ENCODE data around the gene KLF3. TPM values are rescaled to one million over a fixed set of nuclear protein-coding genes. Genes with fewer than 3 reads are reported as not detected.

Gene KLF3
- total and polyA plus RNA-seq, 2 of the 8 experiments (the other 6 are each of a cell fraction or from before 2014, with no cell fraction given) = 8.0 to 14.9 TPM

DNA sequence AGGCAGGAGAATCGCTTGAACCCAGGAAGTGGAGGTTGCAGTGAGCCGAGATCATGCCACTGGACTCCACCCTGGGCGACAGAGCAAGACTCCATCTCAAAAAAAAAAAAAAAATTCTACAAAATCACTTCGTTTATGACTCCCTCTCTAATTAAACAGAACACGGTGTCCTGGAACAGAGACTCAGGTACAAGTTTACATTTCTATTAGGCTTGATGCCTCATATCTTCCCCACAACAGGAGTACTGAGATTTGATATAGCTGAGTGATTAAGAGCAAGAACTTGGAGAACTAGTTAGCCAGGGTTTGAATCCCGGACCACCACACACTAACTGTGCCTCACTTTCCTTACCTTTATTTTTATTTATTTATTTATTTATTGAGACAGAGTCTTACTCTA, 42.2 kb upstream of the KLF3 start:
- no peak overlapping the region for H4K91ac ChIP-seq (replicated peaks; ENCODE audit: insufficient read length, low read length)
- H2AK5ac ChIP-seq (ENCODE audit: low read depth, low read length) = no peak overlapping the region
- WGBS, 2 experiments (ENCODE audit: extremely low coverage in 1 of 2, insufficient coverage in 1 of 2, insufficient read length in 1 of 2, insufficient replicate concordance in 2 of 2, low coverage in 1 of 2, low lambda C conversion rate in 2 of 2, missing lambda C conversion rate in 1 of 2) = 84% methylated on average over 3 of the region's 6 CpGs; no CpG with 5 or more reads in 1 of the 2 experiments
- H3K4me2 ChIP-seq (ENCODE audit: insufficient read depth in 1 of 2, low read depth in 2 of 2, low read length in 2 of 2) = no peak overlapping the region
- H2AFZ ChIP-seq (ENCODE audit: low read length) = no peak overlapping the region
- DNase-seq (ENCODE audit: low read depth in 1 of 2, low spot score in 2 of 2) (peak in 1 of 2 experiments; percentile 8), FAIRE-seq (no peak)
- H2BK120ac ChIP-seq (replicated peaks; ENCODE audit: low read depth, low read length) = no peak overlapping the region
- no peak overlapping the region for H3K56ac ChIP-seq (replicated peaks; ENCODE audit: insufficient read length, low read depth, low read length)
- no peak overlapping the region for H4K5ac ChIP-seq (ENCODE audit: insufficient read length, low read depth, low read length)
- CTCF ChIA-PET (ENCODE audit: partially characterized antibody) = interaction anchor here (0.7 kb wide), 1 partner anchor 401 kb away, joined by 3 read pairs; no protein-coding TSS in a partner anchor
- H3K23me2 ChIP-seq (ENCODE audit: low read depth, low read length) = no peaks in the 10 kb centered on the region
- no peaks in the 10 kb centered on the region; a peak in 1 of 8 replicates for H3K36me3 ChIP-seq (ENCODE audit: control insufficient read depth in 2 of 4, insufficient read depth in 4 of 4, low read length in 3 of 4)
- H2BK12ac ChIP-seq (ENCODE audit: low read depth, low read length) = no peak overlapping the region
- no peak overlapping the region for H3K27ac ChIP-seq (ENCODE audit: low read depth, low read length)
- no peak overlapping the region for H3K14ac ChIP-seq (ENCODE audit: insufficient read length)
- H4K20me1 ChIP-seq (replicated peaks in 1 of 2; ENCODE audit: control insufficient read depth in 1 of 2, insufficient read depth in 2 of 2, low read length in 2 of 2) = no peaks in the 10 kb centered on the region
- no peak overlapping the region for H2BK5ac ChIP-seq (ENCODE audit: low read depth, low read length)
- no peak overlapping the region for H3K4ac ChIP-seq (replicated peaks; ENCODE audit: insufficient read length, low read depth, low read length)
- H3K9me3 ChIP-seq (ENCODE audit: insufficient read depth in 2 of 2, low read depth in 1 of 2, low read length in 1 of 2) = peaks cover 0 to 4% of the 10 kb centered on the region in 2 experiments; a peak in 1 of 4 replicates
- H2BK15ac ChIP-seq (ENCODE audit: low read length) = no peak overlapping the region
- no peaks in the 10 kb centered on the region for H3K4me1 ChIP-seq (replicated peaks in 1 of 4; ENCODE audit: control insufficient read depth in 3 of 4, insufficient read depth in 4 of 4, low read length in 3 of 4)
- no peaks in the 10 kb centered on the region for H3K79me2 ChIP-seq (ENCODE audit: control insufficient read depth in 1 of 2, insufficient read depth in 2 of 2, low read length in 2 of 2)
- POLR2A ChIA-PET (ENCODE audit: partially characterized antibody) = no interaction called here
- H3K23ac ChIP-seq (ENCODE audit: insufficient read length) = no peak overlapping the region
- H4K8ac ChIP-seq (ENCODE audit: extremely low read depth, insufficient read depth, low read length) = no peak overlapping the region
- H2BK20ac ChIP-seq (ENCODE audit: low read length) = no peak overlapping the region
- H3K18ac ChIP-seq (ENCODE audit: extremely low read depth, low read length) = no peak overlapping the region
- H3K9ac ChIP-seq (replicated peaks in 1 of 4; ENCODE audit: extremely low read depth in 1 of 4, low read depth in 3 of 4, low read length in 3 of 4) = no peak overlapping the region
- no peaks in the 10 kb centered on the region for H3K79me1 ChIP-seq (ENCODE audit: low read depth, low read length)
- H3K27me3 ChIP-seq (replicated peaks in 1 of 4; ENCODE audit: control insufficient read depth in 3 of 4, extremely low read depth in 1 of 4, insufficient read depth in 3 of 4, low read length in 3 of 4) = no peaks in the 10 kb centered on the region
- H3K4me3 ChIP-seq (ENCODE audit: extremely low read depth in 1 of 4, insufficient read depth in 2 of 4, low read depth in 3 of 4, low read length in 4 of 4) = no peak overlapping the region
- TF ChIP-seq, protein P1, sequence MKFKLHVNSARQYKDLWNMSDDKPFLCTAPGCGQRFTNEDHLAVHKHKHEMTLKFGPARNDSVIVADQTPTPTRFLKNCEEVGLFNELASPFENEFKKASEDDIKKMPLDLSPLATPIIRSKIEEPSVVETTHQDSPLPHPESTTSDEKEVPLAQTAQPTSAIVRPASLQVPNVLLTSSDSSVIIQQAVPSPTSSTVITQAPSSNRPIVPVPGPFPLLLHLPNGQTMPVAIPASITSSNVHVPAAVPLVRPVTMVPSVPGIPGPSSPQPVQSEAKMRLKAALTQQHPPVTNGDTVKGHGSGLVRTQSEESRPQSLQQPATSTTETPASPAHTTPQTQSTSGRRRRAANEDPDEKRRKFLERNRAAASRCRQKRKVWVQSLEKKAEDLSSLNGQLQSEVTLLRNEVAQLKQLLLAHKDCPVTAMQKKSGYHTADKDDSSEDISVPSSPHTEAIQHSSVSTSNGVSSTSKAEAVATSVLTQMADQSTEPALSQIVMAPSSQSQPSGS (IDR thresholded peaks at IDR 0.05; ENCODE audit: low read length) = no peak
- no peak for TF ChIP-seq SUZ12 (IDR thresholded peaks at IDR 0.05; ENCODE audit: low read length)
- TF ChIP-seq RXRA (IDR thresholded peaks at IDR 0.05; ENCODE audit: insufficient read depth, low read depth, low read length) = no peak
- no peak for TF ChIP-seq YY1 (IDR thresholded peaks at IDR 0.05; ENCODE audit: low read depth, low read length)
- TF ChIP-seq JUND (IDR thresholded peaks at IDR 0.05; ENCODE audit: low read length) = no peak
- TF ChIP-seq CHD2 (IDR thresholded peaks at IDR 0.05; ENCODE audit: low read length) = no peak
- TF ChIP-seq CBX8 (IDR thresholded peaks at IDR 0.05; ENCODE audit: borderline replicate concordance, low read depth, low read length) = no peak
- TF ChIP-seq POU5F1 (IDR thresholded peaks at IDR 0.05; ENCODE audit: low read depth, low read length) = no peak
- no peak for TF ChIP-seq TAF1 (IDR thresholded peaks at IDR 0.05; ENCODE audit: low read depth, low read length)
- no peak for TF ChIP-seq SP4 (IDR thresholded peaks at IDR 0.05; ENCODE audit: low read length)
- TF ChIP-seq, protein P2, sequence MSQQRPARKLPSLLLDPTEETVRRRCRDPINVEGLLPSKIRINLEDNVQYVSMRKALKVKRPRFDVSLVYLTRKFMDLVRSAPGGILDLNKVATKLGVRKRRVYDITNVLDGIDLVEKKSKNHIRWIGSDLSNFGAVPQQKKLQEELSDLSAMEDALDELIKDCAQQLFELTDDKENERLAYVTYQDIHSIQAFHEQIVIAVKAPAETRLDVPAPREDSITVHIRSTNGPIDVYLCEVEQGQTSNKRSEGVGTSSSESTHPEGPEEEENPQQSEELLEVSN (IDR thresholded peaks at IDR 0.05) = no peak
- TF ChIP-seq, protein P3, sequence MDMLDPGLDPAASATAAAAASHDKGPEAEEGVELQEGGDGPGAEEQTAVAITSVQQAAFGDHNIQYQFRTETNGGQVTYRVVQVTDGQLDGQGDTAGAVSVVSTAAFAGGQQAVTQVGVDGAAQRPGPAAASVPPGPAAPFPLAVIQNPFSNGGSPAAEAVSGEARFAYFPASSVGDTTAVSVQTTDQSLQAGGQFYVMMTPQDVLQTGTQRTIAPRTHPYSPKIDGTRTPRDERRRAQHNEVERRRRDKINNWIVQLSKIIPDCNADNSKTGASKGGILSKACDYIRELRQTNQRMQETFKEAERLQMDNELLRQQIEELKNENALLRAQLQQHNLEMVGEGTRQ (IDR thresholded peaks at IDR 0.05; ENCODE audit: low read length) = no peak
